COLO829 (cell line): Measurements from ENCODE around the gene TP53AIP1.

ENCODE experiments used
- DNase-seq: peaks from one replicate; pipeline ENCODE4 v3.0.0; 2012; ENCODE audit warnings: low spot score

The TP53AIP1 gene, protein sequence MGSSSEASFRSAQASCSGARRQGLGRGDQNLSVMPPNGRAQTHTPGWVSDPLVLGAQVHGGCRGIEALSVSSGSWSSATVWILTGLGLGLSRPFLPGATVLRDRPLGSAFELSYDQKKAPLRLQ

GRCh38 chr11:128942817-128943427, at the start of gene TP53AIP1:
Gene TP53AIP1 (minus strand): TSS chr11:128942871. CDS start chr11:128937818, 5,053 bp downstream.
- no peak for DNase-seq

GRCh38 chr11:128988242-128988970, 45.7 kb upstream of the TP53AIP1 start:
- no peak for DNase-seq

DNA sequence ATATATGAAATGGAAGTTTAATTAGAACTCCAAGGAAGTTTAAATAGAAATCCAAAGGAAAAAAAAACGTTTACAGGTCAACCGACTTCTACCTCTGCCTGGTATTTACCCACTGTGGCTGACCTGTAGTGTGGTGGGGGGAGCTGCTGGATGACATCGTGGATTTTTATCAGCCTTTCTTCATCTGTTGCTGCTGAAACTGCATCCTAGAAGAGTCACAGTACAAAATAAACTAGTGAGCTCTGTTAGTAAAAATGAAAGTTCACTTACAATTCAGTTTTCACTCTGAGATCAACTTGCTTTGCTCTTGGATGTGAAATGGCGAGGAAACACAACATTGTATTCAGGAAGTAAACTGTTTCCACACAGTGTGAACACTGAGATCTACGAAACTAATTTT, 43.2 kb upstream of the TP53AIP1 start:
- DNase-seq: no peak

DNA sequence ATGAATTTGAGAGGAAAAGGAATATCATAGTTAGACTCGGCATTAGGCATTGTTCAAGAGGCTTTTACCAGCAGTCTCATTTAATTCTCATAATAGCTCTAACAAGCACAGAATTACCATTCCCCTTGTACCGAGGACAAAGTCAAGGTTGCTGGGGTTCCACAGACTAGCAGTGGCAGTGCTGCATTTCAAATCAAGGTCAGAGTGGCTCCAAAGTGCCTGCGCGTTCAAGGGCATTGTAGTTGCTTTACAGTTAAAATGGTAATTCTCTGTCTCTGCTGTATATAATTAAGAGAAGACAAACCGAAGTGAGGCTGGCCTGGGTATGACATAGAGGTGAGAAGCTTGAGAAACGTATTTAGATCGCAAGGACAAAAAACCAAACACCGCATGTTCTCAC, 40.4 kb upstream of the TP53AIP1 start:
- DNase-seq: no peak

DNA sequence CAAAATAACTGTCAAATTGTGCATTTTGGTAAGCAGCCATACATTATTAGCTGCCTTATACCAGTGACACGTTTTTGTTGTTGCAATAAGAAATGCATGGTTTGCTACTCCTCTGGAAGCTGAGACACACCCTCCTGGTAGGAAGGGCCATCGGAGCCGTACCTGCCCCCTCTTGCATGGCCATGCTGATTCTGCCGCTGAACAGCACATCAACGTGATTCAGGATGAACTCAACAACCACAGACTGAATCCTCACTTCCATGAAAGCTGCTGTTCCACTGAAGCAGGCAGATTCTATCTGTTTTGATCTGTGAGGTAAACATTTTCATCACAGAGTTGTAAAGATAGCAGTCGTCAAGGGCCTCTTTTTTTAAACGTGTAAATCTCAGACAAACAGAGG, 38.6 kb upstream of the TP53AIP1 start:
- no peak for DNase-seq

- no peak for DNase-seq
These were observed 28.0 kb upstream of the TP53AIP1 start for GRCh38 chr11:128970598-128971190.

GRCh38 chr11:128968916-128969315, 26.2 kb upstream of the TP53AIP1 start:
- no peak for DNase-seq

- DNase-seq: no peak
These were observed 24.9 kb upstream of the TP53AIP1 start for GRCh38 chr11:128967578-128967977.

GRCh38 chr11:128965485-128965884, 22.8 kb upstream of the TP53AIP1 start:
- no peak for DNase-seq

DNA sequence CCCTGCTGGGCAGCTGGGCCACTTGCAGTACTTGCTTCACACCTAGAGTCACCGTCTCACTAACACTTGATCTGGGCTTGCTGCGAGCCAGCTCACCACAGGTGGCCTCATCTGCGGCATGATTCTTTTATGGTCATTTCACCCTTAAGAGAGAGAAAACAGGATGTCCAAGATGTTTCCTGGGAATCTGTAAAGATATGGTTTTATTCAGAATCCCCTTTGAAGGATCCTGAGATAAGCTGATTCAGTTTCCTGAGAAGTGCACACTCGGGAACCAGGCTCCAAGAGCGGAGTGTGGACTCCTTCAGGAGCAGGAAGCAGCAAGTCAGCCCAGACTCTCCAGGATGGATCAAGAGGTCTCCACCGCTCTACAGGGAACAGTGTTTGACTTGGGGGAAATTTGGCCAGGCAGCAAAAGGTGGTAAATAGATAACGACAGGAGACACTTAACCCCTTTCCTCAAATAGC, 21.8 kb upstream of the TP53AIP1 start:
- DNase-seq: no peak

GRCh38 chr11:128963744-128964325, 21.2 kb upstream of the TP53AIP1 start:
- no peak for DNase-seq

DNA sequence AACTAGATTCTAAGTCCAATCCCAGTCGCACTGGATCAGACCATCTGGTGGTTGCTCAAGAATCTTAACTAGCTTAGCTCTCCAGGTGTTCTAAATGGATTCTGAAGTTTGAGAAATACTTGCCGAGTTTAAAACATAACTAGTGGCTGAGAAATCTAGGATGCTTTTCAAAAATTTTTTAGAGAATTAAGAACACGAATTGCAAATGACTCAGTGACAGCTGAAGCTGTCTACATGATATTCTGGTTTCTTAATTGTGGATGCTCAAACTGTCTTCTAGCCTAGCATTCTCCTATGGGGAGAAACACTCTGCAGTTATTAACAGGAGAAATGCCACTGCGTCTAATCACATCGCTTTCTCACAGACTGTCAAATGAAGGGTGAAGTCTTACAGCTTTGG, 20.2 kb upstream of the TP53AIP1 start:
- no peak for DNase-seq

DNA sequence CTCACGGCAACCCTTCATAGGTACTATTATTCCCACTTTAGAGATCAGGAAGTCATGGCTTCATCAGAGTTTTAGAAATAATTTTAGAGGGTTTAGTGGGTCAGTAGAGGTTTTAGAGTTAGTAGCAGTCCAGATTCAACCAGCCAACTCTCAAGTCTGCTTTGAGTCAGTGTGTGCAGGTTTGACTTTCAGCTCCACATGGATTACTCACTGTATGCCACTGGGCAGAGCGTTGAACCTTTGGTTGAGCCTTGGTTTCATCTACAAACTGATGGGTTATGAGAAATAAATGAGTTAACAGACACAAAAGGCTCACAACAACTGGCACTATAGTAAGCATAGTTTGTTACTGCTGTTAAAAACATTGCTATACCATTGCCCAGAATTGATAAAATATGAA, 19.0 kb upstream of the TP53AIP1 start:
- DNase-seq: no peak

DNA sequence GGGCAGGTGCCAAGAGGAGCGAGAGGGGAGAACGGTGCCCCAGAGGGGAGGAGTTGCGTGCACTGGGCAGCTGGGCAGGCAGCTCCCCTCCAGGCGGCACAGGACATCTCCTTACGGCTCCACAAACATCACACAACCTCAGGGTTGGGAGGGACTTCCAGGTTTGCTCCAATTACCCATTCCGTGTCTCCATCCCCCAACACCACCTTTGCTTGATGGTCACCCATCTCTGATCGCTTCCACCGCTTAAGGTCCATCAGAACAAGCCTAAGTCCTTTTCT, 14.5 kb upstream of the TP53AIP1 start:
- no peak for DNase-seq

GRCh38 chr11:128956401-128957201, 13.9 kb upstream of the TP53AIP1 start:
- peak; percentile 76 for DNase-seq

GRCh38 chr11:128955636-128956035, 13.0 kb upstream of the TP53AIP1 start:
- no peak for DNase-seq

DNA sequence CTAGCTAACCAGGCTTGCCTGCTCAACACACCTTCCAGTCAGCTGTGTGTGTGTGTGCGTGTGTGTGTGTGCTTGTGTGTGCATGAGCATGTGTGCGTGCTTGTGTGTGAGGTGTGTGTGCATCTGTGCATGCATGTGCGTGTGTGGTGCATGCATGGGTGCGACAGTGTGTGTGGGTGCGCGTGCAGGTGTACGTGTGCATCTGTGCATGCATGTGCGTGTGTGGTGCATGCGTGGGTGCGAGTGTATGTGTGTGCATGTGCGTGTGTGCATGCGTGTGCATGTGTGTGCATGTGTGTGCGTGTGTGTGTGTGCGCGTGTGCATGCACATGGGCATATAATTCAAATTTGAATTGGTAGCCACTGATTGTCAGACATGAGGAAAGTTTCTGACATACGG, 10.5 kb upstream of the TP53AIP1 start:
- no peak for DNase-seq

- DNase-seq: no peak
These were observed 7.3 kb upstream of the TP53AIP1 start for GRCh38 chr11:128949791-128950454.

DNA sequence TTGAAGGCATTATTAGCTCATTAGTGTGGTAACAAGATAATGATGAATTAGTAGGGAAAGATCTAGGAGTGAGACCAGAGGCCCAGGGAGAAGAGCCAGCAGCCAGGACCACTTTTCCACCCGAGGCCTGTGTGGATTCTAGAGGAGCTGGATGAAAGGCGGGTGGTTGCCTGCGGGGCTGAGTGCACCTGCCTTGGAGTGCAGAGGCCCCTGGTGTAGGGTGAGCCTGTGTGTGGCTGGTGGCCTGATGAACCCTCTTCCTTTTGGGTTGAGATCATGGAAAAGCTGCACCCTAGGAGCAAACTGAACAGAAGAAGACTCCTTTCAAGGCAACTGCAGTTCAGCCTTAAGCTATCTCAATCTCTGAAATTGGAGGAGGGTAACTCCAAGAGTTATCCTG, 5.9 kb upstream of the TP53AIP1 start:
- no peak for DNase-seq

- DNase-seq: no peak
These were observed 5.1 kb upstream of the TP53AIP1 start for GRCh38 chr11:128947773-128948172.

DNA sequence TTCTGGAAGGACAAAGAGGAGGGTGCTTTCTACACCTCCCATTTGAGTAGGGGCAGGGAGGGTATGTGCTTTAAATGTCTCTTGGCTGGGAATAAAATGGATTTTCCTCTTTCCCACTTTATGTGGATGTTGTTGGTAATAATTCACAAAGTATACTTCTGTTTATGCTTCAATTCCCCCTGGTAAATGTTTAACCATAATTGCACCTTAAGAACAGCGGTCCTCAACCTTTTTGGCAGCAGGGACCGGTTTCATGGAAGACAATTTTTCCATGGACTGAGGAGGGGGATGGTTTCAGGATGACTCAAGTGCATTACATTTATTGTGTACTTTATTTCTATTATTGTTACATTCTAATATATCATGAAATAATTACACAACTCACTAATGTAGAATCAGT, 4.0 kb upstream of the TP53AIP1 start:
- no peak for DNase-seq
